Tibial artery (tissue), 4 donors: ENCODE data around the gene ITGB5.
"Not testable (repeated sequence)": the region's sequence is repeated elsewhere in the genome, so short reads cannot be mapped to it uniquely, and the experiment has no call there.

ENCODE experiments used
- DNase-seq, 2 donors: peaks; one replicate each; pipeline ENCODE4 v3.0.0-alpha.2; 2019
- H3K27ac ChIP-seq, 2 donors: fragments of 200-600 bp; sonication (generic) in 1 of 2; 1 replicate in 1 of 2; 2 replicates in 1 of 2; pipeline ENCODE4 v1.5.1; 2018 to 2019; ENCODE audit warnings: mild to moderate bottlenecking in 1 of 2
- H3K27me3 ChIP-seq, 2 donors: fragments of 200-600 bp; sonication (generic) in 1 of 2; one replicate each; pipeline versions ENCODE4 v1.5.1 to v1.6.0; 2016 to 2019
- H3K36me3 ChIP-seq, 3 donors: fragments of 200-600 bp; sonication (generic) in 2 of 3; one replicate each; pipeline ENCODE4 v1.5.1; 2016 to 2019; ENCODE audit warnings: mild to moderate bottlenecking in 2 of 3
- H3K4me1 ChIP-seq, 4 donors: fragments of 200-600 bp; sonication (generic) in 2 of 4; 1 replicate in 3 of 4; 2 replicates in 1 of 4; pipeline ENCODE4 v1.5.1; 2016 to 2019
- H3K4me3 ChIP-seq, 2 donors: fragments of 200-600 bp; sonication (generic) in 1 of 2; 1 replicate in 1 of 2; 2 replicates in 1 of 2; pipeline ENCODE4 v1.5.1; 2018 to 2019; ENCODE audit warnings: mild to moderate bottlenecking in 2 of 2
- H3K9me3 ChIP-seq, 3 donors: fragments of 200-600 bp; sonication (generic) in 1 of 3; one replicate each; pipeline ENCODE4 v1.5.1; 2016 to 2019
- CTCF ChIP-seq, 2 experiments: fragments of 200-600 bp in 1 of 2; fragments of 450-650 bp in 1 of 2; IDR thresholded peaks; one replicate each; pipeline ENCODE4 v1.5.1; 2017 to 2019; ENCODE audit warnings: antibody characterized with exemption in 2 of 2, mild to moderate bottlenecking in 1 of 2, moderate library complexity in 1 of 2
- intact Hi-C: fragments of 100-400 bp; cut with DNase I; formaldehyde crosslinking; loops from one replicate; pipeline ENCODE4 v1.15.0; 2023; ENCODE audit warnings: low total_unique reads

Gene ITGB5

GRCh38 chr3:124752051-124752450 is 135.1 kb downstream of the ITGB5 start:
- Histone ChIP-seq H3K4me1 (no peaks in the 10 kb centered on the region), H3K9me3 (no peaks in the 10 kb centered on the region), H3K27ac (no peak overlapping the region), H3K4me3 (no peak overlapping the region), H3K36me3 (peaks cover 0 to 7% (median 4%) of the 10 kb centered on the region in 3 donors), H3K27me3 (no peaks in the 10 kb centered on the region)
- no peak for TF ChIP-seq CTCF (IDR thresholded peaks at IDR 0.05)
- intact Hi-C loops, result no loop called here
- no peak for DNase-seq

- no peak for DNase-seq
Measured at GRCh38 chr3:124751501-124751900, 135.7 kb downstream of the ITGB5 start.

DNA sequence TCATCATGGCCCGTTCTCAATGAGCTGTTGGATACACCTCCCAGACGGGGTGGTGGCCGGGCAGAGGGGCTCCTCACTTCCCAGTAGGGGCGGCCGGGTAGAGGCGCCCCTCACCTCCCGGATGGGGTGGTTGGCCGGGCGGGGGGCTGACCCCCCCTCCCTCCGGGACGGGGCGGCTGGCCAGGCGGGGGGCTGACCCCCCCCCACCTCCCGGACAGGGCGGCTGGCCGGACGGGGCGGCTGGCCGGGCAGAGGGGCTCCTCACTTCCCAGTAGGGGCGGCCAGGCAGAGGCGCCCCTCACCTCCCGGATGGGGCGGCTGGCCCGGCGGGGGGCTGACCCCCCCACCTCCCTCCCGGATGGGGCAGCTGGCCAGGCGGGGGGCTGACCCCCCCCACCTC is 137.3 kb downstream of the ITGB5 start:
- peaks cover 0 to 29% (median 18%) of the 10 kb centered on the region in 3 donors for H3K36me3 ChIP-seq
- H3K4me1 ChIP-seq, H3K27me3 ChIP-seq, H3K9me3 ChIP-seq, intact Hi-C loops, H3K4me3 ChIP-seq, DNase-seq, H3K27ac ChIP-seq: not testable (repeated sequence)

More at GRCh38 chr3:124751501-124751900, 135.7 kb downstream of the ITGB5 start:
- no peaks in the 10 kb centered on the region for H3K9me3 ChIP-seq
- no peaks in the 10 kb centered on the region for H3K27me3 ChIP-seq
- H3K27ac ChIP-seq, result no peak overlapping the region
- no peak overlapping the region for H3K4me3 ChIP-seq
- peaks cover 0 to 13% (median 7%) of the 10 kb centered on the region in 3 donors for H3K36me3 ChIP-seq
- intact Hi-C loops, result no loop called here
- no peak for TF ChIP-seq CTCF (IDR thresholded peaks at IDR 0.05)
- no peaks in the 10 kb centered on the region for H3K4me1 ChIP-seq

DNA sequence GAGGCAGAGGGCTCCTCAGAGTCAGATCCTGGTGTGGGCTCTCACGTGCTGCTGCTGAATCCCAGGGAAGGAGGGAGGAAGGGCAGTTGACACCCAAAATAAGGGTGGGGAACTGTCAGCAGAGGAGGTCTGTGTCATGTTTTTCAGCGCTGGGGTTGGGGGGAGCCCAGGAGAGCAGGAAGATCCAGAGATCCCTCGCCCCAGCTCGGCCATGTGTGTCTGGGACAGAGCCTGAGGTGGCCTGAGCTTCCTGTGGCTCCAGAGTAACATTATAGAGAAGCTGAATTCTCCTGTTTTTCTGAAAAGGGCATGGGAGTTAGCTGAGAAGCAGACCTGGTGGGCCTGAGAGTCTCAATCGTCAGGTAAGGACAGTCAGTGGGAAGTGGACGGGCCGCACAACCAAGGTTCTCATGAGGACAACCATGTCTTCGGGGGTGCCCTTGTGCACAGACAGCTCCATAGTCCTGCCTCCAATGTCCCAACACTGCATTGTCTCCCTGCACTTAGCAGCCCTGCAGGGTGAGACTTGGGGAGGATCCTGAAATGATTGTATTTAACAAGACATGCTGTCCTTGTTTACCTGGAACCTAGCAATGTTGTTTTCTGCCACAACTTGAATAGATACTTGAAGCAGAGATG is 138.5 kb downstream of the ITGB5 start:
- no peak overlapping the region for H3K27ac ChIP-seq
- H3K9me3 ChIP-seq, result no peaks in the 10 kb centered on the region
- no peak overlapping the region for H3K4me3 ChIP-seq
- intact Hi-C loops, result no loop called here
- H3K27me3 ChIP-seq, result no peaks in the 10 kb centered on the region
- no peak for DNase-seq
- H3K4me1 ChIP-seq, result no peaks in the 10 kb centered on the region
- peaks cover 10 to 41% (median 30%) of the 10 kb centered on the region in 3 donors for H3K36me3 ChIP-seq
- TF ChIP-seq CTCF (IDR thresholded peaks at IDR 0.05), result no peak

GRCh38 chr3:124747111-124747981 is 139.8 kb downstream of the ITGB5 start:
- H3K9me3 ChIP-seq, result no peaks in the 10 kb centered on the region
- DNase-seq, result no peak

More at GRCh38 chr3:124747111-124747981, 139.8 kb downstream of the ITGB5 start:
- no peaks in the 10 kb centered on the region for H3K27me3 ChIP-seq
- H3K4me1 ChIP-seq, result no peaks in the 10 kb centered on the region
- intact Hi-C loops, result no loop called here
- TF ChIP-seq CTCF (IDR thresholded peaks at IDR 0.05), result no peak
- H3K27ac ChIP-seq, result no peak overlapping the region
- peaks cover 18 to 54% (median 40%) of the 10 kb centered on the region in 3 donors for H3K36me3 ChIP-seq
- no peak overlapping the region for H3K4me3 ChIP-seq
